ENCODE measurements around the gene TOR1AIP1. TPM values are rescaled to one million over a fixed set of nuclear protein-coding genes. Genes with fewer than 3 reads are reported as not detected.
A peak's percentile ranks its signal among the peaks of the same experiment; 100 is the strongest.

Gene TOR1AIP1
- total RNA-seq, 1 donor = 66.5 TPM

GRCh38 chr1:179879797-179880196, 2.3 kb upstream of the TOR1AIP1 start:
- TF ChIP-seq CTCF (IDR thresholded peaks at IDR 0.05; ENCODE audit: insufficient read depth, low read depth, low read length) = no peak
- DNase-seq (ENCODE audit: low read depth) = no peak
- no peak overlapping the region for H3K4me3 ChIP-seq (ENCODE audit: low read depth, low read length)

- TF ChIP-seq CTCF (IDR thresholded peaks at IDR 0.05; ENCODE audit: insufficient read depth, low read depth, low read length) = no peak
- H3K4me3 ChIP-seq (ENCODE audit: low read depth, low read length) = peak overlapping the region; percentile 88
Measured at GRCh38 chr1:179881642-179882252, 338 bp upstream of the TOR1AIP1 start.

GRCh38 chr1:179883040-179883744, 1.1 kb downstream of the TOR1AIP1 start:
- no peak for TF ChIP-seq CTCF (IDR thresholded peaks at IDR 0.05; ENCODE audit: insufficient read depth, low read depth, low read length)
- H3K4me3 ChIP-seq (ENCODE audit: low read depth, low read length) = peak overlapping the region; percentile 88
- no peak for DNase-seq (ENCODE audit: low read depth)

More at GRCh38 chr1:179881642-179882252, 338 bp upstream of the TOR1AIP1 start:
- peak; percentile 95 for DNase-seq (ENCODE audit: low read depth)

- no peak for DNase-seq (ENCODE audit: low read depth)
Measured at GRCh38 chr1:179883745-179884138, 1.7 kb downstream of the TOR1AIP1 start.

DNA sequence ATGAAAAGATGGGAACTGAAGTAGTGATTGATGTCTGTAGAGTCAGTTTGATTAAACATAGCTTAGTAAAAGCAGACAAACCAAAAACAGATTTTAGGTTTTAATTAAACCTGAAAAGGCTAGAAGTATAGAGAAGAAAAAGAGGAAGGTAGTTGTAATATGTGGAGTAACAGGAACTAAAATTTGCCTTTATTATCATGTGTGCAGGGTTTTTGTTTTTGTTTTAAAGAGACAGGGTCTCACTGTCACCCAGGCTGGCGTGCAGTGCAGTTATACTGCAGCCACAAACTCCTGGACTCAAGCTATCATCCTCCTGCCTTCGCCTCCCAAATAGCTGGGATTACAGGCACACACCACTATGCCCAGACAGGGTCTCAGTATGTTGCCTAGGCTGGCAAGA, 6.0 kb downstream of the TOR1AIP1 start:
- no peak for TF ChIP-seq CTCF (IDR thresholded peaks at IDR 0.05; ENCODE audit: insufficient read depth, low read depth, low read length)
- DNase-seq (ENCODE audit: low read depth) = no peak
- H3K4me3 ChIP-seq (ENCODE audit: low read depth, low read length) = no peak overlapping the region

More at GRCh38 chr1:179883745-179884138, 1.7 kb downstream of the TOR1AIP1 start:
- H3K4me3 ChIP-seq (ENCODE audit: low read depth, low read length) = peak overlapping the region; percentile 88
- no peak for TF ChIP-seq CTCF (IDR thresholded peaks at IDR 0.05; ENCODE audit: insufficient read depth, low read depth, low read length)

- no peak for TF ChIP-seq CTCF (IDR thresholded peaks at IDR 0.05; ENCODE audit: insufficient read depth, low read depth, low read length)
- DNase-seq (ENCODE audit: low read depth) = no peak
- H3K4me3 ChIP-seq (ENCODE audit: low read depth, low read length) = no peak overlapping the region
Measured at GRCh38 chr1:179889589-179889988, 7.5 kb downstream of the TOR1AIP1 start.
